Osteoblast (primary cell): ENCODE results near the gene FOSB. TPM values are rescaled to one million over a fixed set of nuclear protein-coding genes. Genes with fewer than 3 reads are reported as not detected.

Experiments
- DNase-seq: peaks from one replicate; pipeline ENCODE4 v3.0.0; 2011; ENCODE audit warnings: low spot score, mixed read lengths; ENCODE audit not compliant: insufficient read length; ENCODE audit errors: missing footprints
- H2AFZ ChIP-seq: 2 replicates; pipeline ENCODE4 v1.6.0; 2011; ENCODE audit warnings: mild to moderate bottlenecking, low read length
- H3K27ac ChIP-seq: 2 replicates; pipeline ENCODE4 v1.5.1; 2011; ENCODE audit warnings: mild to moderate bottlenecking, low read depth, low read length, moderate library complexity
- H3K27me3 ChIP-seq: 2 replicates; pipeline ENCODE4 v1.6.0; 2012; ENCODE audit warnings: mild to moderate bottlenecking, control low read depth, inconsistent platforms, low read length, moderate library complexity; ENCODE audit not compliant: insufficient read depth
- H3K36me3 ChIP-seq: 2 replicates; pipeline ENCODE4 v1.5.1; 2011; ENCODE audit warnings: mild to moderate bottlenecking, low read length, control low read depth, moderate library complexity; ENCODE audit not compliant: insufficient read depth
- H3K4me1 ChIP-seq: 2 replicates; pipeline ENCODE4 v1.5.1; 2011; ENCODE audit warnings: mild to moderate bottlenecking, low read length, control low read depth, moderate library complexity; ENCODE audit not compliant: insufficient read depth
- H3K4me2 ChIP-seq: 2 replicates; pipeline ENCODE4 v1.6.0; 2011; ENCODE audit warnings: mild to moderate bottlenecking, low read length; ENCODE audit not compliant: insufficient read depth
- H3K4me3 ChIP-seq: fragments of 200-600 bp; sonication (generic); 3 replicates; pipeline ENCODE4 v1.5.1; 2012; ENCODE audit warnings: mild to moderate bottlenecking, low read length, inconsistent platforms; ENCODE audit not compliant: insufficient read depth
- H3K79me2 ChIP-seq: 2 replicates; pipeline ENCODE4 v1.6.0; 2012; ENCODE audit warnings: mild to moderate bottlenecking, low read length, control low read depth, inconsistent platforms; ENCODE audit not compliant: insufficient read depth
- H3K9me3 ChIP-seq: 2 replicates; pipeline ENCODE4 v1.5.1; 2011; ENCODE audit warnings: low read depth, low read length, control low read depth
- H4K20me1 ChIP-seq: 2 replicates; pipeline ENCODE4 v1.6.0; 2012; ENCODE audit warnings: mild to moderate bottlenecking, low read length, control low read depth; ENCODE audit not compliant: insufficient read depth
- CTCF ChIP-seq: IDR thresholded peaks from 2 replicates; pipeline ENCODE4 v1.5.1; 2011; ENCODE audit warnings: mild to moderate bottlenecking, low read depth, low read length, moderate library complexity; ENCODE audit errors: extremely low read depth
- total RNA-seq: library from RNA; depleted of rRNA; stranded (reverse); fragments of >200 nt; gene quantifications from 2 replicates; pipeline ENCODE4 v1.2.3, GENCODE V29; 2012

The FOSB gene
- total RNA-seq, 1 donor, result 3.3 TPM

- peaks cover 73% of the 10 kb centered on the region for H3K79me2 ChIP-seq
- TF ChIP-seq CTCF, result no peak
- H3K9me3 ChIP-seq, result no peaks in the 10 kb centered on the region
- DNase-seq, result no peak
- H3K4me3 ChIP-seq, result no peak overlapping the region
- H3K4me2 ChIP-seq, result no peak overlapping the region
- no peak overlapping the region for H3K27ac ChIP-seq
- peaks cover 59% of the 10 kb centered on the region for H4K20me1 ChIP-seq
- no peaks in the 10 kb centered on the region for H3K27me3 ChIP-seq
- H2AFZ ChIP-seq, result no peak overlapping the region
- H3K4me1 ChIP-seq, result no peaks in the 10 kb centered on the region
- H3K36me3 ChIP-seq, result peaks cover 31% of the 10 kb centered on the region
Observed at GRCh38 chr19:45517238-45517637, 49.4 kb downstream of the FOSB start.

GRCh38 chr19:45517641-45518468 lies 50.1 kb downstream of the FOSB start:
- Histone ChIP-seq H3K79me2 (peaks cover 67% of the 10 kb centered on the region), H3K4me1 (no peaks in the 10 kb centered on the region), H4K20me1 (peaks cover 61% of the 10 kb centered on the region), H3K27me3 (no peaks in the 10 kb centered on the region), H3K27ac (no peak overlapping the region), H3K36me3 (peaks cover 36% of the 10 kb centered on the region), H2AFZ (no peak overlapping the region), H3K4me3 (no peak overlapping the region), H3K9me3 (no peaks in the 10 kb centered on the region), H3K4me2 (no peak overlapping the region)
- no peak for DNase-seq
- TF ChIP-seq CTCF, result no peak

- no peak for DNase-seq
- no peaks in the 10 kb centered on the region for H3K27me3 ChIP-seq
- no peak overlapping the region for H3K27ac ChIP-seq
- H3K4me1 ChIP-seq, result peaks cover 4% of the 10 kb centered on the region
- H3K79me2 ChIP-seq, result peaks cover 61% of the 10 kb centered on the region
- no peak overlapping the region for H3K4me3 ChIP-seq
- no peaks in the 10 kb centered on the region for H3K9me3 ChIP-seq
- TF ChIP-seq CTCF, result no peak
- H3K4me2 ChIP-seq, result no peak overlapping the region
- no peak overlapping the region for H2AFZ ChIP-seq
- peaks cover 60% of the 10 kb centered on the region for H4K20me1 ChIP-seq
- peaks cover 39% of the 10 kb centered on the region for H3K36me3 ChIP-seq
Observed at GRCh38 chr19:45518469-45518826, 50.7 kb downstream of the FOSB start.

GRCh38 chr19:45522010-45522941 lies 54.5 kb downstream of the FOSB start:
- H3K36me3 ChIP-seq, result peaks cover 78% of the 10 kb centered on the region
- H2AFZ ChIP-seq, result no peak overlapping the region
- H3K4me3 ChIP-seq, result no peak overlapping the region
- peaks cover 44% of the 10 kb centered on the region for H4K20me1 ChIP-seq
- H3K27me3 ChIP-seq, result no peaks in the 10 kb centered on the region
- no peak for TF ChIP-seq CTCF
- H3K4me2 ChIP-seq, result no peak overlapping the region
- H3K79me2 ChIP-seq, result peaks cover 31% of the 10 kb centered on the region
- peak overlapping the region; percentile 11 for H3K27ac ChIP-seq
- no peaks in the 10 kb centered on the region for H3K9me3 ChIP-seq
- peak; percentile 65 for DNase-seq
- H3K4me1 ChIP-seq, result peaks cover 4% of the 10 kb centered on the region
